Caco-2 (cell line): Measurements from ENCODE around the gene GTF2E1. TPM values are rescaled to one million over a fixed set of nuclear protein-coding genes. Genes with fewer than 3 reads are reported as not detected.
"Not testable (repeated sequence)": the region's sequence is repeated elsewhere in the genome, so short reads cannot be mapped to it uniquely, and the experiment has no call there.

Source experiments
- BruUV-seq: library from RNA; stranded (reverse); fragments of 400-500 nt; replicated peaks from 2 replicates; lab custom pipeline; 2021; lab: Mats Ljungman, UMichigan
- CTCF ChIA-PET: fragments of 300-600 bp; sonication (Branson Sonifier 250); formaldehyde crosslinking; loops from one replicate; lab custom pipeline; 2022; ENCODE audit warnings: antibody characterized with exemption; lab: Charles Lee
- POLR2A ChIA-PET: fragments of 300-600 bp; sonication (Branson Sonifier 250); formaldehyde crosslinking; loops from one replicate; lab custom pipeline; 2022; ENCODE audit warnings: antibody characterized with exemption; lab: Charles Lee
- DNase-seq, 2 experiments: peaks; one replicate each; pipeline versions ENCODE4 v3.0.0 to v3.0.0-alpha.2; 2020 to 2022
- H3K27me3 ChIP-seq: replicated peaks from 2 replicates; pipeline ENCODE4 v1.6.0; 2011; ENCODE audit warnings: low read length; ENCODE audit not compliant: control insufficient read depth, insufficient read depth
- H3K36me3 ChIP-seq: 2 replicates; pipeline ENCODE4 v1.5.1; 2011; ENCODE audit warnings: low read length; ENCODE audit not compliant: control insufficient read depth, insufficient read depth
- H3K4me1 ChIP-seq: fragments of 250-450 bp; sonication (Bioruptor Pico); 2 replicates; pipeline ENCODE4 v1.5.1; 2020; ENCODE audit warnings: mild to moderate bottlenecking
- H3K4me3 ChIP-seq: 2 replicates; pipeline ENCODE4 v1.5.1; 2011; ENCODE audit warnings: low read depth, mild to moderate bottlenecking, control low read depth, low read length
- H3K9me3 ChIP-seq: fragments of 250-450 bp; sonication (Bioruptor Pico); 2 replicates; pipeline ENCODE4 v1.5.1; 2020; ENCODE audit warnings: mild to moderate bottlenecking, moderate library complexity
- H3K27ac Mint-ChIP-seq: one replicate; pipeline ENCODE4 v1.8.0; 2022; ENCODE audit warnings: mixed read lengths; ENCODE audit not compliant: unreplicated experiment
- H3K27me3 Mint-ChIP-seq: one replicate; pipeline ENCODE4 v1.8.0; 2022; ENCODE audit warnings: mixed read lengths; ENCODE audit not compliant: insufficient read depth, unreplicated experiment
- H3K36me3 Mint-ChIP-seq: one replicate; pipeline ENCODE4 v1.8.0; 2022; ENCODE audit warnings: mild to moderate bottlenecking, mixed read lengths; ENCODE audit not compliant: insufficient read depth, unreplicated experiment
- H3K4me1 Mint-ChIP-seq: one replicate; pipeline ENCODE4 v1.8.0; 2022; ENCODE audit warnings: low read depth, mixed read lengths; ENCODE audit not compliant: unreplicated experiment
- H3K4me3 Mint-ChIP-seq: one replicate; pipeline ENCODE4 v1.8.0; 2022; ENCODE audit warnings: mild to moderate bottlenecking, moderate library complexity, mixed read lengths; ENCODE audit not compliant: unreplicated experiment
- H3K9me3 Mint-ChIP-seq: one replicate; pipeline ENCODE4 v1.8.0; 2022; ENCODE audit warnings: mixed read lengths; ENCODE audit not compliant: unreplicated experiment
- CTCF ChIP-seq, 2 experiments: fragments of 200-600 bp in 1 of 2; IDR thresholded peaks; 1 replicate in 1 of 2; 2 replicates in 1 of 2; pipeline versions ENCODE4 v1.5.1 to v1.8.0; 2011 to 2022; ENCODE audit warnings: antibody characterized with exemption in 1 of 2, control low read depth in 1 of 2, inconsistent platforms in 1 of 2, low read depth in 1 of 2, low read length in 1 of 2, mild to moderate bottlenecking in 1 of 2, moderate library complexity in 1 of 2; ENCODE audit not compliant: insufficient read depth in 1 of 2, severe bottlenecking in 1 of 2, unreplicated experiment in 1 of 2
- intact Hi-C: fragments of 100-400 bp; cut with micrococcal nuclease; formaldehyde crosslinking; loops from one replicate; pipeline ENCODE4 v1.10.0; 2022; ENCODE audit not compliant: unreplicated experiment
- total RNA-seq: library from RNA; stranded (reverse); gene quantifications from 2 replicates; pipeline ENCODE4 v1.2.3, GENCODE V29; 2022

GTF2E1 gene
- total RNA-seq, 1 experiment from 2014 or later: 30.6 TPM

GRCh38 chr3:120726791-120727190, 15.8 kb upstream of the GTF2E1 start:
- CTCF ChIA-PET: no interaction called here
- intact Hi-C loops: no loop called here

GRCh38 chr3:120730576-120731542, 11.7 kb upstream of the GTF2E1 start:
- ChIA-PET CTCF (no interaction called here), POLR2A (no interaction called here)
- H3K4me1 Mint-ChIP-seq: no peaks in the 10 kb centered on the region
- no peaks in the 10 kb centered on the region for H3K27me3 Mint-ChIP-seq
- Histone ChIP-seq H3K4me3 (no peak overlapping the region), H3K27me3 (no peaks in the 10 kb centered on the region), H3K9me3 (no peaks in the 10 kb centered on the region), H3K36me3 (no peaks in the 10 kb centered on the region), H3K4me1 (no peaks in the 10 kb centered on the region)
- intact Hi-C loops: no loop called here
- peaks cover 6% of the 10 kb centered on the region for H3K9me3 Mint-ChIP-seq
- DNase-seq: no peak
- H3K36me3 Mint-ChIP-seq: no peaks in the 10 kb centered on the region
- H3K4me3 Mint-ChIP-seq: no peak overlapping the region
- no peak for TF ChIP-seq CTCF (IDR thresholded peaks at IDR 0.05; ENCODE audit: insufficient read depth in 1 of 2, low read depth in 1 of 2, low read length in 1 of 2, severe bottlenecking in 1 of 2, unreplicated experiment in 1 of 2)
- H3K27ac Mint-ChIP-seq: no peak overlapping the region
- no TSS peak for BruUV-seq

More at GRCh38 chr3:120726791-120727190, 15.8 kb upstream of the GTF2E1 start:
- no TSS peak for BruUV-seq
- Histone ChIP-seq H3K4me3 (no peak overlapping the region), H3K27me3 (no peaks in the 10 kb centered on the region), H3K4me1 (no peaks in the 10 kb centered on the region), H3K36me3 (no peaks in the 10 kb centered on the region), H3K9me3 (no peaks in the 10 kb centered on the region)
- Mint-ChIP-seq H3K27ac (no peak overlapping the region), H3K36me3 (no peaks in the 10 kb centered on the region), H3K27me3 (no peaks in the 10 kb centered on the region), H3K4me3 (no peak overlapping the region), H3K9me3 (no peaks in the 10 kb centered on the region), H3K4me1 (no peaks in the 10 kb centered on the region)
- no peak for DNase-seq
- TF ChIP-seq CTCF (IDR thresholded peaks at IDR 0.05; ENCODE audit: insufficient read depth in 1 of 2, low read depth in 1 of 2, low read length in 1 of 2, severe bottlenecking in 1 of 2, unreplicated experiment in 1 of 2): no peak
- POLR2A ChIA-PET: no interaction called here

GRCh38 chr3:120738006-120738405, 4.5 kb upstream of the GTF2E1 start:
- H3K4me1 Mint-ChIP-seq, H3K27ac Mint-ChIP-seq, H3K27me3 ChIP-seq, H3K4me3 Mint-ChIP-seq, DNase-seq, H3K4me3 ChIP-seq, POLR2A ChIA-PET, H3K9me3 ChIP-seq, H3K27me3 Mint-ChIP-seq, BruUV-seq, CTCF ChIA-PET, H3K36me3 Mint-ChIP-seq, intact Hi-C loops, H3K4me1 ChIP-seq, H3K36me3 ChIP-seq: not testable (repeated sequence)
- H3K9me3 Mint-ChIP-seq: peaks cover 23% of the 10 kb centered on the region
